H1 (cell line): ENCODE data around the gene LAMTOR3. TPM values are rescaled to one million over a fixed set of nuclear protein-coding genes. Genes with fewer than 3 reads are reported as not detected.

ENCODE experiments used
- BACH1 ChIP-seq: IDR thresholded peaks from 2 replicates; pipeline ENCODE4 v1.6.1; 2012; ENCODE audit warnings: low read length, improper control_type of control experiment
- JUN ChIP-seq: IDR thresholded peaks from 2 replicates; pipeline ENCODE4 v1.6.1; 2011; ENCODE audit warnings: low read depth, mild to moderate bottlenecking, improper control_type of control experiment, low read length
- MAFK ChIP-seq: IDR thresholded peaks from 2 replicates; pipeline ENCODE4 v1.6.1; 2012; ENCODE audit warnings: low read depth, mild to moderate bottlenecking, improper control_type of control experiment, low read length
- RXRA ChIP-seq: IDR thresholded peaks from 2 replicates; pipeline ENCODE4 v1.6.1; 2011; ENCODE audit warnings: low read depth, mild to moderate bottlenecking, low read length, moderate library complexity; ENCODE audit not compliant: insufficient read depth
- SP2 ChIP-seq: IDR thresholded peaks from 2 replicates; pipeline ENCODE4 v1.6.1; 2012; ENCODE audit warnings: mild to moderate bottlenecking, low read length, inconsistent platforms
- SUZ12 ChIP-seq: fragments of 200-600 bp; sonication (generic); IDR thresholded peaks from 2 replicates; pipeline ENCODE4 v1.6.1; 2012; ENCODE audit warnings: mild to moderate bottlenecking, inconsistent platforms, low read length, moderate library complexity, mixed read lengths
- ZNF274 ChIP-seq: IDR thresholded peaks from 2 replicates; pipeline ENCODE4 v1.7.0; 2012; ENCODE audit warnings: low read length, borderline replicate concordance; ENCODE audit errors: extremely low read depth
- polyA plus RNA-seq, 7 experiments: library from polyadenylated mRNA; depleted of rRNA in 3 of 7; stranded (reverse) in 5 of 7; unstranded in 2 of 7; fragments of >200 nt in 5 of 7; fragments of 200-250 nt in 2 of 7; gene quantifications; 1 replicate in 5 of 7; 2 replicates in 1 of 7; 4 replicates in 1 of 7; pipeline versions ENCODE4 v1.2.1 to v1.2.3, GENCODE V29; 2011 to 2013; ENCODE audit warnings: missing spikeins in 2 of 7, mixed read lengths in 2 of 7
- total RNA-seq: library from RNA; stranded (reverse); fragmentation: NEBNext Ultra II Directional; extraction: Animal tissue kit (Norgen Biotek cat#: 25700); gene quantifications from 2 replicates; pipeline ENCODE4 v1.2.1, GENCODE V29; 2021

The LAMTOR3 gene
- total and polyA plus RNA-seq, 2 of the 8 experiments (the other 6 are each of a cell fraction or from before 2014, with no cell fraction given), result 25.1 to 34.4 TPM

DNA sequence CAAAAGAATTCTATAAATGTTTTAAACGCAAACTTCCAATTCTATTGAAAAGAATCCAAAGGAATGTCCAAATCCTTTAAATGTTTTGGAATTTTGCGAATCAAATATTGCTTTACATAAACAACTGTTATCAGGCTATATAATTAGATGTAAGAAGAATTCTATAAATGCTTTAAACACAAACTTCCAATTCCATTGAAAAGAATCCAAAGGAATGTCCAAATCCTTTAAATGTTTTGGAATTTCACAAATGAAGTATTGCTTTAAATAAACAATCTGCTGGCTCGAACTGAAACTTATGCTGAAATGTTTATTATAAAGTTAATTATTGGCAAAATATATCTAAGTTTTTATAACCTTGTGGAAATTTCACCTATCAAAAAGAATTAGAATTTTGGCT lies 61.5 kb downstream of the LAMTOR3 start (continued):
- no peak for TF ChIP-seq JUN
- no peak for TF ChIP-seq MAFK
- TF ChIP-seq SP2, result no peak
- no peak for TF ChIP-seq BACH1
- TF ChIP-seq ZNF274, result no peak
- no peak for TF ChIP-seq SUZ12
- TF ChIP-seq RXRA, result no peak
- TF ChIP-seq, all 59 proteins: peak for 0
